GM23248 (cell line): ENCODE measurements around the gene GOLT1A.

Experiments used
- EZH2 ChIP-seq: fragments of 200-600 bp; sonication (generic); IDR thresholded peaks from 2 replicates; pipeline ENCODE4 v1.6.1; 2018; ENCODE audit warnings: antibody characterized with exemption, mild to moderate bottlenecking; ENCODE audit not compliant: insufficient read depth, poor library complexity, severe bottlenecking
- EZH2phosphoT487 ChIP-seq: fragments of 200-600 bp; sonication (generic); IDR thresholded peaks from 2 replicates; pipeline ENCODE4 v1.6.1; 2018; ENCODE audit warnings: antibody characterized with exemption, moderate library complexity, mild to moderate bottlenecking, low read depth; ENCODE audit not compliant: insufficient read depth

GRCh38 chr1:204232526-204232925 is 18.7 kb upstream of the GOLT1A start:
- no peak for TF ChIP-seq EZH2
- no peak for TF ChIP-seq EZH2phosphoT487
